Left renal cortex interstitium (tissue), 4 donors: ENCODE results near the gene TMEM41B. TPM values are rescaled to one million over a fixed set of nuclear protein-coding genes. Genes with fewer than 3 reads are reported as not detected.
"Not testable (repeated sequence)": the region's sequence is repeated elsewhere in the genome, so short reads cannot be mapped to it uniquely, and the experiment has no call there.

Experiments
- DNase-seq, 4 donors: peaks; one replicate each; pipeline ENCODE4 v3.0.0-alpha.2; 2013; ENCODE audit warnings: low read depth in 4 of 4, low spot score in 2 of 4, missing footprints in 1 of 4
- polyA plus RNA-seq, 4 donors: library from polyadenylated mRNA; unstranded; fragments of 120-200 nt; gene quantifications; one replicate each; pipeline ENCODE4 v1.2.1, GENCODE V29; 2013; ENCODE audit not compliant: insufficient read length in 4 of 4

Gene TMEM41B
- polyA plus RNA-seq = 10 to 100 TPM; 34.9 to 51.2 (median 37.6) TPM

DNA sequence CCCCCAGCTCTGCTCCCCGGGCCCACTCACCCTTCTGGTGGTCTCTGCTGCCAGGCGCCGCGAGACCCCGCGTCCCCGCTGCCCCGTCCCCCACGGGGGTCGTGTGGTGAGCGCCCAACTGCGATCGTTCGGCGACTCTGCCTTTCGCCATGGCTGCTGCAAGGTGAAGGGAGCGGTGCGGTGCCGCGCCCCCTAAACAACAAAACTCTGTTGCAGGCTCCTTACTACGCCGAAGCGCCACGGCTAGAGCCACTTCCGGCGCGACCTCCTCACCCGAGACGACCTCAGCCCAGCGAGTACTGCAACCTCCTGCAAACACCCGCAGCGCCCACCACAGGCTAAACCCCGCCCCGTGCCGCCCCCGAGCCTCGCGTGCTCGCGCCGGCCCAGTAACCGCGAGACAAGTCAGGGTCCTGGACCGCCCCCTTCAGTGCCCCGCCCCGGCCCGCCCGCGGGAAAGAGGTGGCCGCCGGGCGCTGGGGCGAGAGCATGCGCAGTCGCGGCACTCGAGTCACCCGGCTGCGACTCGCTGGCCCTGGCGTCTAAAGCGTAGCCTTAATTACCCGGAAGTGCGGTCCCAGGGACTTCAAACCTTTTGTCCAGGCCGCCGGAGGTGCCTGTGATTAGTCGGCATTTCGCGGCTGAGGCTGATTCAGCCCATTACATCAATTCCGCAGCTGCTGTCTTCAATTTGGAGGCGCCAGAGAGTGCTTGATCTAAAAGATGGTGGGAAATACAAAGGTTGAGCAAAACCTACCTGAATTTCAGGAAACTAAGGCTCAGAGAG, at the start of gene TMEM41B:
Gene TMEM41B (minus strand): TSS at position 303 of the 787 bp plus-strand sequence. CDS start 152 bp downstream, at position 151.
- DNase-seq = peak; percentile 90 to 96 (median 92)

- no peak for DNase-seq
Observed at GRCh38 chr11:9362393-9362863, 48.0 kb upstream of the TMEM41B start.

- DNase-seq = not testable (repeated sequence)
Observed at GRCh38 chr11:9360862-9361622, 46.6 kb upstream of the TMEM41B start.

- DNase-seq = no peak
Observed at GRCh38 chr11:9357041-9357440, 42.6 kb upstream of the TMEM41B start.

- no peak for DNase-seq
Observed at GRCh38 chr11:9351321-9351881, 37.0 kb upstream of the TMEM41B start.

DNA sequence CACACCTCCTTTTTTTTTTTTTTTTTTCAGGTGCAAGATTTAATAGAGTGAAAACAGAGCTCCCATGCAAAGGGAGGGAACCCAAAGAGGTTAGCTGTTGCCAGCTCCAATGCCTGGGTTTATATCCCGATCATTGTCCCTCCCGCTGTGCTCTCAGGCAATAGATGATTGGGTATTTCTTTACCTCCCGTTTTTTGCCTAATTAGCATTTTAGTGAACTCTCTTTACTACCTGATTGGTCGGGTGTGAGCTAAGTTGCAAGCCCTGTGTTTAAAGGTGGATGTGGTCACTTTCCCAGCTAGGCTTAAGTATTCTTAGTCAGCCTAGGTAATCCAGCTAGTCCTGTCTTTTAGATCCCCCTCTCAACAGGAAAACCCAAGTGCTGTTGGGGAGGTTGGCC, 33.4 kb upstream of the TMEM41B start:
- not testable (repeated sequence) for DNase-seq

DNA sequence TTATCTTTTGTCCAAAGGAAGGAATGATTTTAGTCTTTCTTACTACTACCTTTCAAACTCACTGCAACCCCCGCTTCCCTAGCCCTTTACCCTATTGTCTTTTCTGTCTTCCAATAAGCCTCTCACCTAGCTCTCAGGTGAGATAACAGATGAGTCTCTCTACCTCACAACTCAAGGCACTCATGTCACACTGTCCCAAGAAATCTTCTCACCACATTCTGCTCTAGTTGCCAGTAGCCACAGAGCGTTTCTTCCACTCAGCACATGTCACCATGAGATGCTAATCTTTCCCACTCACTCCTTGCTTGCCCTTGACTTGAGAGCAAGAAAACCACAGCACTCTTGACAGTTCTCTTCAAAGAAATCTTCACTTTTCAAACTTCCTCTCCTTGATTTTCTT, 32.7 kb upstream of the TMEM41B start:
- DNase-seq = no peak

DNA sequence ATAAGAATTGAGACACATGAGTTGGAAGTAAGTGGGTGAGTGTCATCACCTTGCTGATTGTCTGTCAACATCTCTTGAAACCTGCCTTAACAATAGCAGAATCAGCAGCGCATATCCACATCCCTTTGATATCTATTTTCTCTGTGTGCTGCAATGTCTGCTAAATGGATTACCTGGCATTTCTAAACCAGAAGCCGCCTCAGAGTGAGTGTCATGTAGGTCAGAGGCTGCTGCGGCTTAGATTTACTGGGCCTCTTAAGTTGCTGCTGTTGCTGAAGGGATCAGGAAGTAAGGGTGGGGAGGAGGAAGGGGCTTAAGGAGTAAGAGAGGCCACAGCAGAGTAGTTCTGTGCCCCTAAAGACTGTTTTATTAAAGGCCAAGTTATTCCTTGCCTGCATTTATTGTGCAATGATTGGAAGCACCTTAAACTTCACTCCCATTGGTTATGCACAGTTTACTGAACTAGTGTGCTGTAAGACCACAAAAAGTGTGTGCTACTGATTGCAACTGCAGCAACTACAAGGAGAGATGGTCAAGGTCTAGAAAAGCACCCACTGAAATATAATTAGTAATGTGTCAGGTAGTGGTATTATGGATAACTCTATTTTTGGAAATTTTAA, 29.8 kb upstream of the TMEM41B start:
- no peak for DNase-seq

GRCh38 chr11:9341638-9342178, 27.3 kb upstream of the TMEM41B start:
- DNase-seq = no peak

DNA sequence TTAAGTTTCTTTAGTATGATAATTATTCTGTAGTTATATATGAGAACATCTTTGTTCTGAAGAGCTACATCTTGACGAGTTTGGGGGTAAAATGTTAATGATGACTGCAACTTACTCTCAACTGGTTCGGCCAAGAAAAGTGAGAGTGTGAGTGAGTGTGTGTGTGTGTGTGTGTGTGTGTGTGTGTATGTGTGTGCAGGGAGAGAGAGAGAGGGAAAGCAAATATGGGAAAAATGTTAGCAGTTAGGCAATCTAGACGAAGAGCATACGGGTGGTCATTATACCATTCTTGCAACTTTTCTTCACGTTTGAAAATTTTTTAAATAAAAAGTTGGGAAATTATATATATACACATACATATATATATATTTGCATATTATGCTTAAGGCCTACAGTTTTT, 18.3 kb upstream of the TMEM41B start:
- no peak for DNase-seq

DNA sequence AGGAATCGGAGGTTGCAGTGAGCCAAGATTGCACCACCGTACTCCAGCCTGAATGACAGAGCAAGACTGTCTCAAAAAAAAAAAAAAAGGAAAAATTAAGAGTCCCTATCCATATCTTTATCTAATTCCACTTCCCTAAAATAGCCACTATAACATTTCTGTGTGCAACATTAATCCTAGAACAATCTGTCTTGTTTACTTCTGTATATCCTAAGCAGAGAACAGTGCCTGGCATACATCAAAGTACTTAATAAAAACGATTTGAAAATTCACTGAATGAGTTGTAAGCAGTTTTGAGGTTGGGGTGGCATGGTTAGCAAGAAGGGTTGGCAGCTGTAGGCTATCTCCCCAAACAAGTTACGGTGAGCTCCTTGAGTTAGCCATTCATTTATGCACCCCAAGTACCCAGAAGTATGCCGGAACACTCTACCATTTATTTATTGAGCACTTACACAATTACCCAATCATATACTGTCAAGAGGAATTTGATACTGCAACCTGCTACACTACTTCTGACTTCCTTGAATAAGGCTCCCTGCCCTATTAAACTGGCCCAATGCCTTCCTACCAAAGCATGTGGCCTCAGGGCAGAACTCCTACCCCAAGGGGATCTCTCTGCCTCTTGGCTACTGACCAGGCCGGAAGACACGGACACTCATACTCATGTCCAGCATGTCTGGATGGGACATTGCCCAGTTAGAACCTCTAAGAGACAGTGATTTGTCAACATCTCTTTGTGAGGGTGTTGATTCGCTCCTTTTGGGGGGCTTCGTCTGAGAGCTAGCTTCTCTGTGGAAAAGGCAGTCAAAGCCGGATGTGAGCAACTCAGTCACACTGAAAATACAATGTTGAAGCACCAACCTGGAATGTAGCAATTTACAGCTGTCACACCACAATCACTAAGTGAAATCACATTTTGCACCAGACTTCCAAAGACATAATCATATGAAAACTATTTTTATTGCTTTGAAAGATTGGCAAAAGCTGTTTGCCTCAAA, 16.3 kb upstream of the TMEM41B start:
- no peak for DNase-seq

DNA sequence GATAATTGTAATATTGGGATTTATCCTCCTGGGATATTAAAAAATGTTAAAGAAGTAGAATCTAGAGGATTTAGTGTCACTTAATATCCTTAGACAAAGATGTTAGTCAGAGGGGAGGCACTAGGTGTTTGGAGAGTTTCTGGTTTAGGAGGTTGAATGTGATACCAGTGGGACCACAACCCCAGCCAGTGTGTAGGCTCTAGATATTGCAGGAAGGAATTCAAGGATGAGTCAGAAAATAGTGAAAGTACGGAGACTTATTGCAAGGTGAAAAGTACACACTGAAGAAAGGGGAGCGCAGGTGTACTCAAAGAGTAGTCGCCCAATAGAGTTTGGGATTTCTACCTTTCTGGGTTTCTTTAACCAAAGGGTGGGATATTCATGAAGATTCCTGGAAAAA, 5.7 kb upstream of the TMEM41B start:
- DNase-seq = no peak

- DNase-seq = not testable (repeated sequence)
Observed at GRCh38 chr11:9319377-9320001, 5.1 kb upstream of the TMEM41B start.

- not testable (repeated sequence) for DNase-seq
Observed at GRCh38 chr11:9318442-9319376, 4.3 kb upstream of the TMEM41B start.

DNA sequence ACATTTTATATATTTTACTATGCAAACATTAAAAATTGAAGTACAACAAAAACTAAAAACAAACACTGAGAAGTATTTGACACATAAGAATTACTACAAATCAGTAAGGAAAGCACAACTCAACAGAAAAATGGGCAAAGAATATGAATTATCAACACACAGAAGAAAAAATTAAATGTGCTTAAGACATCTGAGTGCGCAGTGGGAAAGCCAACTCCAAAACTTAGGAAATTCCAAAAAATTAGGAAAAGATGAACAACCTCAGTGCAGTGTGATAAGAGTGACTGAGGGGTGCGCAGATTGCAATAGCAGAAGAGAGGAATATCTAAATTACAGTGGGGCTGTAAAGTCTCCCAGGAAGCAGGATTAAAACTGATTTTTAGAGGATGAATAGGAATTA, 1.9 kb upstream of the TMEM41B start:
- DNase-seq = no peak

DNA sequence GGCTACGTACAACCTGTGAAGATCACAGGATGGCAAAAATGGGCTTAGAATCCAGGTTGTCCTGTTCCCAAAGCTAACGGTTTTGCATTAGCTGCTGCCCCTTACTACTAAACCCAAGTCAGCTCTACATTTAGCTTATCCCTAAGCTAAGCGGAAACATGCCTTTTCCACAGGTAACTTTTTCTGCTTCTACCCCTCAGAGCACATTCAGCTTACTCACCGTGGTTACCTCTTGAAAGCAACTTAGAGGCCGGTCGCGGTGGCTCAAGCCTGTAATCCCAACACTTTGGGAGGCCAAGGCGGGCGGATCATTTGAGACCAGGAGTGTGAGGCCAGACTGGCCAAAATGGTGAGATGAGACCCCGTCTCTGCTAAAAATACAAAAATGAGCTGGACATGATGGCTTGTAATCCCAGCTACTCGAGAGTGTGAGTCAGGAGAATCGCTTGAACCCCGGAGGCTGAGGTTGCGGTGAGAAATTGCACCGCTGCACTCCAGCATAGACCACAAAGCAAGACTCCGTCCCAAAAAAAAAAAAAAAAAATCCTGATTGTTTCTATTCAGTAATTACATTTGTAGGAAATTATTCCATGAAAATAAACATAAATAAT, 790 bp upstream of the TMEM41B start:
- DNase-seq = no peak

GRCh38 chr11:9313648-9314290, 624 bp downstream of the TMEM41B start:
- peak; percentile 18 to 34 (median 32) for DNase-seq
